Neural cell (in vitro differentiated cells): Measurements from ENCODE around the gene ACTR6.

ENCODE experiments used
- CTCF ChIP-seq: fragments of 450-650 bp; IDR thresholded peaks from 2 replicates; pipeline ENCODE4 v1.5.1; 2014; ENCODE audit warnings: antibody characterized with exemption, mild to moderate bottlenecking, moderate library complexity; ENCODE audit not compliant: poor library complexity, severe bottlenecking
- EP300 ChIP-seq: fragments of 450-650 bp; conservative IDR thresholded peaks from 2 replicates; pipeline ENCODE4 v1.6.1; 2014; ENCODE audit warnings: antibody characterized with exemption, mild to moderate bottlenecking, moderate library complexity; ENCODE audit not compliant: poor library complexity, severe bottlenecking
- EZH2 ChIP-seq: fragments of 200-600, 300-800 bp; shearing (Covaris generic), sonication (generic); IDR thresholded peaks from 2 replicates; pipeline ENCODE4 v1.6.1; 2014; ENCODE audit warnings: antibody characterized with exemption, low read length, borderline replicate concordance, mild to moderate bottlenecking; ENCODE audit not compliant: insufficient read depth, poor library complexity, severe bottlenecking
- POLR2AphosphoS5 ChIP-seq: IDR thresholded peaks from 2 replicates; pipeline ENCODE4 v1.6.1; 2012
- RAD21 ChIP-seq: fragments of 450-650 bp; conservative IDR thresholded peaks from 2 replicates; pipeline ENCODE4 v1.6.1; 2014; ENCODE audit warnings: antibody characterized with exemption, mild to moderate bottlenecking, moderate library complexity
- SMC3 ChIP-seq: fragments of 450-650 bp; conservative IDR thresholded peaks from 2 replicates; pipeline ENCODE4 v1.6.1; 2014; ENCODE audit warnings: antibody characterized with exemption, mild to moderate bottlenecking, moderate library complexity; ENCODE audit not compliant: poor library complexity
- TAF1 ChIP-seq: IDR thresholded peaks from 2 replicates; pipeline ENCODE4 v1.6.1; 2012; ENCODE audit warnings: low read depth
- TF ChIP-seq, protein P1 (sequence below): IDR thresholded peaks from 2 replicates; pipeline ENCODE4 v1.6.1; 2012; ENCODE audit warnings: borderline replicate concordance

DNA sequence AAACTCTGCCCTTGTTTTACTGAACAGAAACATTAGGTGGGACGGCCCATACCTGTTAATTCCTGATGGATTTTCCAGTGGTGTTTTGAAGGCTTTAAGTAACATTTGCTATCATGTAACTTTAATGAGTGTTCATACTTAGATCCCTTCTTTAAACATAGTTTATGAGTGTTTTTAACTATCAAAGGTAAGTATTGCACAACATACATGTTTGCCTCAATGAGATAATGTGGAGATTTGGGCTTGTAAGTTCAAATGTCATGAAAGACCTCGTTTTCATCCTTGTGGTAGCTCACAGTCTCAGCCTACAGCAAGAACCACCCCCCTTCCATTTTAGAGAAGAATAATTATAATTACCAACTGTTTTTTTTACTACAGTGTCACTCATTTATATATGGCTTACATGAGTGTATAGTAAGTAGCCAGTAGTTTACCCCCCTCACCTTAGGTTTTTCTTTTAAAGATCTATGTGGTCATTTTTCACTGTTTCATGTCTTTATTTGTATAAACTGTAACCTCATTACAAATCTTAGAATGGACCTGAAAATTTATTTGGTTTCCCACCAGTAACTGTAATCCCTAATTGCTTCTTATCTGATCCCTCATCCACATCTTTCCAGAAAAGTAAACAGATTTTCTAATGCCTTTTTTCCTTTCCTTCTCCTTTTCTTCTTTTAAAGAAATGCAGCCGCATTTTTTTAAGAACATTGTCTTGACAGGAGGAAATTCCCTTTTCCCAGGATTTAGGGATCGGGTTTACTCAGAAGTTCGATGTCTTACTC, 18.9 kb downstream of the ACTR6 start:
- TF ChIP-seq EZH2 (no peak), CTCF (no peak), EP300 (no peak), TAF1 (no peak), POLR2AphosphoS5 (no peak), RAD21 (no peak), SMC3 (no peak)
- TF ChIP-seq, protein P1, sequence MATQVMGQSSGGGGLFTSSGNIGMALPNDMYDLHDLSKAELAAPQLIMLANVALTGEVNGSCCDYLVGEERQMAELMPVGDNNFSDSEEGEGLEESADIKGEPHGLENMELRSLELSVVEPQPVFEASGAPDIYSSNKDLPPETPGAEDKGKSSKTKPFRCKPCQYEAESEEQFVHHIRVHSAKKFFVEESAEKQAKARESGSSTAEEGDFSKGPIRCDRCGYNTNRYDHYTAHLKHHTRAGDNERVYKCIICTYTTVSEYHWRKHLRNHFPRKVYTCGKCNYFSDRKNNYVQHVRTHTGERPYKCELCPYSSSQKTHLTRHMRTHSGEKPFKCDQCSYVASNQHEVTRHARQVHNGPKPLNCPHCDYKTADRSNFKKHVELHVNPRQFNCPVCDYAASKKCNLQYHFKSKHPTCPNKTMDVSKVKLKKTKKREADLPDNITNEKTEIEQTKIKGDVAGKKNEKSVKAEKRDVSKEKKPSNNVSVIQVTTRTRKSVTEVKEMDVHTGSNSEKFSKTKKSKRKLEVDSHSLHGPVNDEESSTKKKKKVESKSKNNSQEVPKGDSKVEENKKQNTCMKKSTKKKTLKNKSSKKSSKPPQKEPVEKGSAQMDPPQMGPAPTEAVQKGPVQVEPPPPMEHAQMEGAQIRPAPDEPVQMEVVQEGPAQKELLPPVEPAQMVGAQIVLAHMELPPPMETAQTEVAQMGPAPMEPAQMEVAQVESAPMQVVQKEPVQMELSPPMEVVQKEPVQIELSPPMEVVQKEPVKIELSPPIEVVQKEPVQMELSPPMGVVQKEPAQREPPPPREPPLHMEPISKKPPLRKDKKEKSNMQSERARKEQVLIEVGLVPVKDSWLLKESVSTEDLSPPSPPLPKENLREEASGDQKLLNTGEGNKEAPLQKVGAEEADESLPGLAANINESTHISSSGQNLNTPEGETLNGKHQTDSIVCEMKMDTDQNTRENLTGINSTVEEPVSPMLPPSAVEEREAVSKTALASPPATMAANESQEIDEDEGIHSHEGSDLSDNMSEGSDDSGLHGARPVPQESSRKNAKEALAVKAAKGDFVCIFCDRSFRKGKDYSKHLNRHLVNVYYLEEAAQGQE = no peak
